AG04450 (cell line): ENCODE data around the gene SERINC5. TPM values are rescaled to one million over a fixed set of nuclear protein-coding genes. Genes with fewer than 3 reads are reported as not detected.

ENCODE experiments used
- CTCF ChIA-PET: fragments of 300-600, 350-600 bp; formaldehyde crosslinking; extraction: SDS; loops from one replicate; lab custom pipeline; 2022; ENCODE audit warnings: antibody characterized with exemption, inconsistent platforms; lab: Charles Lee
- POLR2A ChIA-PET: fragments of 350-600 bp; formaldehyde crosslinking; extraction: SDS; loops from one replicate; lab custom pipeline; 2021; ENCODE audit warnings: antibody characterized with exemption, inconsistent platforms; lab: Yijun Ruan, JAX
- DNase-seq: peaks from one replicate; pipeline ENCODE4 v3.0.0-alpha.2; 2011; ENCODE audit warnings: low read depth, low spot score
- H3K27ac ChIP-seq: one replicate; pipeline ENCODE4 v1.5.1; 2012; ENCODE audit warnings: low read depth, low read length, control low read depth
- H3K27me3 ChIP-seq: one replicate; pipeline ENCODE4 v1.6.0; 2012; ENCODE audit warnings: low read length; ENCODE audit not compliant: control insufficient read depth, insufficient read depth
- H3K4me3 ChIP-seq: 2 replicates; pipeline ENCODE4 v1.5.1; 2011; ENCODE audit warnings: mild to moderate bottlenecking, low read depth, low read length, control low read depth
- H3K9me3 ChIP-seq: 2 replicates; pipeline ENCODE4 v1.5.1; 2012; ENCODE audit warnings: low read length; ENCODE audit not compliant: control insufficient read depth, insufficient read depth
- CTCF ChIP-seq: IDR thresholded peaks from 2 replicates; pipeline ENCODE4 v1.5.1; 2011; ENCODE audit warnings: low read depth, low read length, control low read depth, inconsistent platforms
- polyA plus RNA-seq: library from polyadenylated mRNA; depleted of rRNA; stranded (reverse); fragments of >200 nt; gene quantifications from 2 replicates; pipeline ENCODE4 v1.2.3, GENCODE V29; 2011; rRNA removed

Gene SERINC5
- polyA plus RNA-seq, 1 experiment: 8.5 TPM

DNA sequence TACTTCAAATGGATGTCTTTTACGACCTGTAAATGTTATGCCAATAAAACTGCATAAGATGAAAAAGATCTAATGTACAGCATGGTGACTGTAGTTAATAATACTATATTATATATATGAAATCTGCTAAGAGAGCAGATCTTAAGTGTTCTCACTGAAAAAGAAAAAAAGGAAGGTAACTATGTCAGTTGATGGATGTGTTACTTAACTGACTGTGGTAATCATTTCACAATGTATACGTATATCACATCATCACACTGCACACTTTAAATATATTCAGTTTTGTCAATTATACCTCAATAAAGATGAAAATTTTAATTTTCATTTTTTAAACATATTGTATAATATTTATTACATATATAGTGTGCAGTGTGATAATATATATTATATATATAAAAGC is 188.8 kb downstream of the SERINC5 start:
- CTCF ChIA-PET: no interaction called here

DNA sequence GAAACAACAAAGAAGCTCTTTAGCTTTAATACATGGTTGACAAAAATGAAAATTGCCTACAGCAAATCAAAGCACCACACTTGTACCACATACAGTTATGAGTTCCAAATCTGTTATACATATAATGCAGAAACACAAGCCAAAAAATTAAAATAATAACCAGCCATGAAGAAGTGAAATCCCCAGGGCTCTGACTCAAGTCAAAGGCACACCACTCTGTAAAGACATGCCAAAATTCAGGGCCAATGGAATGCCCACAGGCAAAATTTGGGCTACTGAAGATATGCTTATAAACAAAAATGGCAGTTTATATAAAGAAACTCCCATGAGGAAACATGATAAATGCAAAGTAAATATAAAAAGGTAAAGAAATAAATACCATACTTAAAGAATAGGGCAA is 191.7 kb downstream of the SERINC5 start:
- no peak for TF ChIP-seq CTCF
- Histone ChIP-seq H3K4me3 (no peak overlapping the region), H3K9me3 (no peaks in the 10 kb centered on the region), H3K27ac (no peak overlapping the region), H3K27me3 (no peaks in the 10 kb centered on the region)
- ChIA-PET POLR2A (no interaction called here), CTCF (interaction anchor here (3.9 kb wide), 1 partner anchor 19 kb away, joined by 20 read pairs; no protein-coding TSS in a partner anchor)
- DNase-seq: no peak

More for the DNA sequence above, 188.8 kb downstream of the SERINC5 start:
- no peak for TF ChIP-seq CTCF
- Histone ChIP-seq H3K27me3 (no peaks in the 10 kb centered on the region), H3K4me3 (no peak overlapping the region), H3K27ac (no peak overlapping the region), H3K9me3 (no peaks in the 10 kb centered on the region)
- no peak for DNase-seq
- POLR2A ChIA-PET: no interaction called here

Other genes with a start within 250 kb of the SERINC5 start
- 0.94 and 1.2 TPM in 2 replicates for gene THBS4, start 220.7 kb downstream of the SERINC5 start, polyA plus RNA-seq
- gene SPZ1, start 64.0 kb upstream of the SERINC5 start, polyA plus RNA-seq: not detected in 2 replicates
- gene ZFYVE16, start 152.0 kb upstream of the SERINC5 start, polyA plus RNA-seq: 12.4 and 15.8 TPM in 2 replicates
- 3.3 and 4.6 TPM in 2 replicates for gene FAM151B, start 232.1 kb upstream of the SERINC5 start, polyA plus RNA-seq